Measurements from ENCODE around the gene SULT1A1. TPM values are rescaled to one million over a fixed set of nuclear protein-coding genes. Genes with fewer than 3 reads are reported as not detected.

Gene SULT1A1
- total and polyA plus RNA-seq, 2 of the 13 experiments (the other 11 are each of a cell fraction or from before 2014, with no cell fraction given), result 114 to 147 TPM

- 0% methylated on average over 11 of the region's 11 CpGs for WGBS (ENCODE audit: low lambda C conversion rate)
- peaks cover 0 to 6% of the 10 kb centered on the region in 2 experiments; a peak in 2 of 5 replicates for H3K36me3 ChIP-seq (replicated peaks in 1 of 2; ENCODE audit: control insufficient read depth in 1 of 2, insufficient read depth in 2 of 2, low read length in 2 of 2)
- H4K20me1 ChIP-seq (ENCODE audit: insufficient read depth, low read length), result no peaks in the 10 kb centered on the region
- in situ Hi-C loops (cut with HindIII; ENCODE audit: extremely low pct_ligation_motif_present, low pct_unique_long_range_greater_than_20kb) (no loop called here), intact Hi-C loops (cut with micrococcal nuclease; ENCODE audit: unreplicated experiment) (no loop called here)
- peaks cover 6% of the 10 kb centered on the region for H3K79me2 ChIP-seq (ENCODE audit: insufficient read depth, low read length)
- peak within 1 kb of the TSS; percentile 88 for H3K4me2 ChIP-seq (ENCODE audit: low read depth, low read length)
- peak within 1 kb of the TSS; percentile 81 for H3K27ac ChIP-seq (ENCODE audit: extremely low read length, insufficient read depth, low read length)
- CTCF ChIA-PET (ENCODE audit: low intra/inter-chr PET ratio, low total read pairs), result interaction anchor here (1.7 kb wide), 1 partner anchor 19 kb away, joined by 5 read pairs; no protein-coding TSS in a partner anchor
- POLR2A ChIA-PET, result interaction anchor here (0.9 to 3.3 kb wide), 13 partner anchors 10 to 339 kb away, joined by 3 to 175 read pairs (median 7); partner anchors contain the start of genes CLN3, NUPR1, SGF29 and SULT1A1
- peaks cover 50% of the 10 kb centered on the region for H3K4me1 ChIP-seq (ENCODE audit: insufficient read depth, low read length)
- H3K4me3 ChIP-seq (replicated peaks in 1 of 3; ENCODE audit: insufficient read depth in 1 of 3, low read depth in 2 of 3, low read length in 3 of 3), result peak within 1 kb of the TSS; percentile 66 to 80 (median 69)
- H3K9me3 ChIP-seq (ENCODE audit: low read length), result no peaks in the 10 kb centered on the region
- DNase-seq (ENCODE audit: low spot score) (peak; percentile 83), ATAC-seq (peak; percentile 58), FAIRE-seq (peak; percentile 44)
- H3K9ac ChIP-seq (ENCODE audit: insufficient read depth, low read depth, low read length), result peak within 1 kb of the TSS; percentile 74
- H3K27me3 ChIP-seq (ENCODE audit: control insufficient read depth in 1 of 2, insufficient read depth in 2 of 2, low read length in 2 of 2), result no peaks in the 10 kb centered on the region
- TSS peak; percentile 57 for BruUV-seq (replicated peaks)
- H2AFZ ChIP-seq (ENCODE audit: low read length), result no peak within 1 kb of the TSS
- no peak for TF ChIP-seq ADNP (CRISPR knock-in tag; IDR thresholded peaks at IDR 0.05)
- TF ChIP-seq ZNF383 (CRISPR knock-in tag; IDR thresholded peaks at IDR 0.05; ENCODE audit: borderline replicate concordance), result no peak
- TF ChIP-seq FOXA1 (IDR thresholded peaks at IDR 0.05), result no peak
- no peak for TF ChIP-seq FOXA1 (CRISPR knock-in tag; IDR thresholded peaks at IDR 0.05)
- no peak for TF ChIP-seq NCOA5 (CRISPR knock-in tag; IDR thresholded peaks at IDR 0.05)
- no peak for TF ChIP-seq ZBTB46 (CRISPR knock-in tag; IDR thresholded peaks at IDR 0.05; ENCODE audit: borderline replicate concordance)
- no peak for TF ChIP-seq ZNF234 (CRISPR knock-in tag; conservative IDR thresholded peaks at IDR 0.05)
- TF ChIP-seq ZKSCAN5 (CRISPR knock-in tag; IDR thresholded peaks at IDR 0.05), result no peak
- no peak for TF ChIP-seq SNAPC5 (CRISPR knock-in tag; IDR thresholded peaks at IDR 0.05; ENCODE audit: borderline replicate concordance)
- TF ChIP-seq ZNF362 (CRISPR knock-in tag; IDR thresholded peaks at IDR 0.05; ENCODE audit: borderline replicate concordance), result peak; percentile 21; the same call in 1 of the 2 replicates
- TF ChIP-seq DRAP1 (CRISPR knock-in tag; IDR thresholded peaks at IDR 0.05), result peak; percentile 66
- peak; percentile 71 for TF ChIP-seq ZNF687 (CRISPR knock-in tag; IDR thresholded peaks at IDR 0.05)
- no peak for TF ChIP-seq ZNF879 (CRISPR knock-in tag; IDR thresholded peaks at IDR 0.05)
- no peak for TF ChIP-seq ZNF180 (CRISPR knock-in tag; IDR thresholded peaks at IDR 0.05; ENCODE audit: borderline replicate concordance, low read depth)
- TF ChIP-seq LCORL (IDR thresholded peaks at IDR 0.05), result no peak
- no peak for TF ChIP-seq LCORL (CRISPR knock-in tag; IDR thresholded peaks at IDR 0.05)
- TF ChIP-seq ZNF709 (CRISPR knock-in tag; IDR thresholded peaks at IDR 0.05), result no peak
Observed at GRCh38 chr16:28596840-28597691, 12.8 kb downstream of the SULT1A1 start, which contains the start of gene SULT1A2. TSS of gene SULT1A2 (minus strand) at chr16:28597050. CDS start at chr16:28595930, 1,120 bp downstream.
